ENCODE measurements around the gene COL5A1.

COL5A1 gene

GRCh38 chr9:134606951-134607731 is 34.5 kb upstream of the COL5A1 start:
- no peak for DNase-seq (ENCODE audit: low read depth in 2 of 2)

DNA sequence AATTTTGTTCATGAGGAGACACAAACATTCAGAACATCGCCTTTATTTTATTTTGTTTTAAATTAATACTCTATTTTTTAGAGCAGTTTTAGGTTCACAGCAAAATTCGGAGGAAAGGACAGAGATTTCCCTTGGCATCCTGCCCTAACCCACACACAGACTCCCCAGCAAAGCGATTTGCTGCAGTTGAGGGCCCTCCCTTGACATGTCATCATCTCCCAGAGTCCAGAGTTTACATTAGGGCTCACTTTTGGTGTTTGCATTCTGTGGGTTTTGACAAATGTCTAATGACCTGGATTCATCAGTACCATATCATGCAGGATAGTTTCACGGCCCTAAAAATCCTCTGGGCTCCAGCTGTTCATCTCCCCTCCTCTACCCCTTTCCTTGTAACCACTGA is 33.6 kb upstream of the COL5A1 start:
- no peak for DNase-seq (ENCODE audit: low read depth in 2 of 2)

DNA sequence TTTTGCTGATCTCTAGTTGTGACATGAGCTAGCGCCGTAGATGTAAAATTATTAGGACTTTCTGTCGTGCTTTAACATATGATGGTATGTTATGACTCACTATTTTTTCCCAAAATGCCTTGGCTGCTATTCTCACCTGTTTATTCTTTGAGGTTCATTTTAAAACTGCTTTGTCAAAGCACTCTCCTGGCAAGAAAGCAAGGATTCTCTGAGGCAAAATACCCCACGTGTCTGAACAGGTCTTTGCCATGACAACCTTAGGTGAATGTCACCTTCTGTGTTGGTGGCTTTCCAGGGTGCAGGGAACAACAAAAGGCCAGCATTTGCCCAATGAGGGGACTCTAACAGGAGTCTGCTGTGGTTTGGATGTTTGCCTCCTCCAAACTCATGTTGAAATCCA is 30.6 kb upstream of the COL5A1 start:
- DNase-seq (ENCODE audit: low read depth in 2 of 2): no peak

- DNase-seq (ENCODE audit: low read depth in 2 of 2): no peak
Measured at GRCh38 chr9:134612309-134612708, 29.3 kb upstream of the COL5A1 start.

GRCh38 chr9:134612715-134613114 is 28.9 kb upstream of the COL5A1 start:
- DNase-seq (ENCODE audit: low read depth in 2 of 2): no peak

- DNase-seq (ENCODE audit: low read depth in 2 of 2): no peak
Measured at GRCh38 chr9:134614256-134614655, 27.3 kb upstream of the COL5A1 start.

DNA sequence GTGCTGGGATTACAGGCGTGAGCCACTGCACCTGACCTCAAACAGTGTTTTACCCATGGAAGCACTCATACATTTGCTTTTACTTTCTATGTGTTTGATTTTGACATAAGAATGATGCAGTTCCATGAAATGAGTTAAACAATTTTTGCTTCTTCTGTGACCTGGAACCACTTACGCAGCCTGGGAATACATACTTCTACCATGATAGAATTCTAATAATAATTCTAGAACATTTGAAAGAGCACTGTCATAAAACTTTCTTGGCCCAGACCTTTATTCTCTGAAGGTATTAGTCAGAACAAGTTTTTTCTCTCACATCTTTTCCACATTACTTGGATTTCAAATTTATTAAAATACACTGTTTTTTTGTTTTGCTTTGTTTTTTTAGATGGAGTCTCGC is 25.3 kb upstream of the COL5A1 start:
- DNase-seq (ENCODE audit: low read depth in 2 of 2): no peak

DNA sequence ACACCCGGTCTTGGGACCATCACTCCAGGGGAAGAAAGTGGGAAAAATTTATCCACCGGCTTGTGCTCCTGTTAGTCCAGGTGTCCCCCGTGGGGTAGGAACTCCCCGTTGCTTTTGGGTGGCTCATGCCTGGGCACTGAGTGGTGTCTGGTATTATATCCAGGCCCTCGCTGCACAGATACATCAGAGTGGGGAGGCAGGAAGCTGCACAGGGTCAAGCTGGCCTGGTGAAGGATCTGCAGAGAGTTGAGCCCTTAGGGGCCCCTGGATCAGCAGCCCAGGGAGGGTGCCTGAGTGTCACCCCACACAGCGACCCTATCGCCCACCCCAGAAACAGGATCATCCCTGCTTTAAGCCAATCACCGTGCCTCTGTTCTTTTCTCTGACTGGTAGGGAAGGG is 24.4 kb upstream of the COL5A1 start:
- DNase-seq (ENCODE audit: low read depth in 2 of 2): no peak

DNA sequence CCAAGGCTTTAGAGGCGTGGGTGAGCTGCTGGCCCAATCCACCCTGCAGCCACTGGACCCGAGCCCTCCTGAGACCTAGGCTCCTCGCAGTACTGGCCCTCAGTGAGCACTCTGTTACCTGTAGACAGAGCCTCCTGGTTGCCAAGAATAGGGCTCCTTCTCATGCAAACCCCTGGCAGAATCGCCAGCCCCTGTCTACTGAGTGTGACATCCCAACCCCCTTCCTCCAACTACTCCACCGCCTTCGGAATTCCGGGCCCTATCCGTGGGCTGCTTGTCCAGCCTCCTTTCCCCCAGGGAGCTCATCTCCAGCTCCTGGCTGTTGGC is 23.8 kb upstream of the COL5A1 start:
- DNase-seq (ENCODE audit: low read depth in 2 of 2): no peak

GRCh38 chr9:134618163-134618832 is 23.3 kb upstream of the COL5A1 start:
- no peak for DNase-seq (ENCODE audit: low read depth in 2 of 2)

DNA sequence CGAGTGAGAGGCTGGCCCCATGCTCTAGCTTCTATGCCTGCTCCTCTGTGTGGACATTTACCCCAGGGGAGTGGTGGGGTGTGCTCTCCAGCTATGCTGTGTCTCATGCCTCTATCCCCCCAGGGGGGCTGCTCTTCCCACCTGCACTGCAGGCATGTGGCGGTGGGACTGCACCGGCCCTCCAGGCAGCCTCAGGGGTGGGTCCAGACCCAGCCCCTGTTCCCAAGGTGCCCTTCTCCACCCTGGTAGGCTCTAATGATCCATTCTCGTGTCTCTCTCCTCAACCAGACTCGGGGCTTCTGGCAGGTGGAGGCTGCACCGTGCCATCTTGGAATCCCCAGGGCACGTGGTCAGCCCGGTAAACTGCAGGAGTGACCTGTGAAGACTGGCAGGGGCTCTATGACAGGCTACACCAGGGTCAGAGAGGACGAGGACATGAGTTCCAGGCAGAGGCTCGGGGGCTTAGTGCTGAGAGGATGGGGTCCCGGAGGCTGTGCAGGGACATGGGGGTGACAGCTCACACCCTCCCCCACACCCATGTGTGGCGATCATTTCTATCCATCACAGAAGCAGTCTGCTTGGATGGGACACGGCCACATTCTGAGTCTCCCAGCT is 22.7 kb upstream of the COL5A1 start:
- no peak for DNase-seq (ENCODE audit: low read depth in 2 of 2)

DNA sequence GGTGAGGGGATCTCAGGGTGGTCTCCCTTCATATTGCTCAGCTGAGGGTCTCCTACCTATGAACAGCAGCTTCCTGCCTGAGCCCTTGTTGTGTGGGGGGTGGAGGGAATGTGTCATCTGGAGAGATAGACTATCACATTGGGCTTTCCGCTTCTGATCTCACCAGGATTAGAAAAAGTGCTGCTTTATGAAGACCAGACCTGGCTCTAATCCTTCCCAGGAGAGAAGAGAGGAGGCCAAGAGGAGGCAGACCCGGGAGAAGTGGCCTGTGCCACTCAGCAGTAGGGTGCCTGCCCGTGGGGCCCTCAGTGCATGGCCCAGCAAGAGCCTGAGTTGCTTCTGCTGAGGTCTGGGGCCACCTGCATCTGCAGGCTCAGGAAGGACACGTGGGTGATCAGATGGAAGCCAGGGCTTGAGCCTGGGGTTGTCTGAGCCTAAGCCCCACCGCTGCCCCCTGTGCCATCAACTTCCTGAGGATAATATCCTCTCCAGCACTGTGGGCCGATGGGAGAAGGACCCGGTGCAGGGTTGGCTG is 22.1 kb upstream of the COL5A1 start:
- no peak for DNase-seq (ENCODE audit: low read depth in 2 of 2)

DNA sequence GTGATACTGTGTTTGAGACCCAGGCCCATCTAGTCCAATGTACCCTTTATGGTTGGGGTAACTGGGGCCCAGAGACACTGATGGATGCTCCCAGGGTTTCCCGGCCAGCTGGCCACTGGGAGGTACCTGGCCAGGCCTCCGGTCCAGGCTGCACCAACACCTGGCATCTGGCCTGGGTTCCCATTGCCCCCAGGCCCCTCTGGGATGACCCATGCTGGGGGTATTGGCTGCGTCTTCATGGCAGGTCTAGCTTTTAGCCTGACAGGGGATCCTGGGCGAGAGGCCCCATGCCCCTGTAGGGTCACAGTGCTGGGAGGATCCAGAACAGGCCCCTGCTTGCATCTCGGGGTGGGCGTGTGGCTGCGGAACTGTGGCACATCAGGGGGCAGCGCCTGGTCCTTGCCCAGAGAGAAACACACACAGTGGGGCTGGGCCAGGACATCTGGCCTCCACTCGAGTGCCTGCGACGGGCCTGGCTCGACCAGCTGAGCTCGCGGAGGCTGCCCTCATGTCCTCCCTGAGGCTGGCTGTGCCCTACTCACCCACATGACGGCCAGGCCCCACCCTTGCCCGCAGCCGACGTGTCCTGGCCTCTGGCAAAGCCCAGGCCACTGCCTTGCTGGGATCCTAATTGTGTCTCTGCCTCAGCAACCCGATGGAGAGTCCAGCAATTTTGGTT is 21.5 kb upstream of the COL5A1 start:
- no peak for DNase-seq (ENCODE audit: low read depth in 2 of 2)

DNA sequence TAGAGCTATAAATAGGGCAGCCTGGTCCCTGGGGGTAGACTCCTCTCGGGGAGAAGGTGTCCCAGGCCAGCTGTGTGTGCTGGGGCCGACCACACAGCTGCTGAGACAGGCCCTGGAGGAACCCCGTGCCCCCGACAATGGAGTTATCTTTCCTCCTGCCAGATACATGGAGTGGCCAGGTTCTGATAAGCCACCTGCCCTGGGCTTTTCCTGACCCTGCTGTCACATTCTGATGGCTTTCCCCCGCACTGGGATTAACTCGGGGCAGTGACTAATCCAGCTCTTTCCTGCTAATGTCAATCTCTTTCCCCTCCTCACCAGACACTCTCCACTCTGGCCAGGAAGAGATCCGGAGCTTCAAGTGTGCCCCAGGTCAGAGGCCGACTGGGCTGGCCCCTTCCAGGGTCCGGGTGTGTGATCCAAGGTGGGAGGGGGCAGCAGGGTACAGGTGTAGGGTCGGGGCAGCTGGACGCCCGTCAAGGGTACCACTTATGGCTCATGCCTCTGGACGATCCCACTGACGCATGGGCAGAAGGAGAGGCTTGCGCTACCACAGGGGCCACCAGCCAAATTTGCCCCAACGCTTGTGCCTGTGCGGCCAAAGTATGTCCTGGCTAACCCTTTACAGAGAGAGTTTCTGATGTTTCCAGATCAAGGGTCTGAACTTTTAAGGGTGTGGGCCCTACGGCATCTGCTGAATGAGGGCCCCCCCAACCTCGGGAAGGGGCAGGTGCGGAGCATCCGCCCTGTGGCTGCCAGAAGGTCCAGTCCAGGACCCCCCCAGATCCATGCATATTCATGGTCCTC is 20.6 kb upstream of the COL5A1 start:
- DNase-seq (ENCODE audit: low read depth in 2 of 2): no peak

DNA sequence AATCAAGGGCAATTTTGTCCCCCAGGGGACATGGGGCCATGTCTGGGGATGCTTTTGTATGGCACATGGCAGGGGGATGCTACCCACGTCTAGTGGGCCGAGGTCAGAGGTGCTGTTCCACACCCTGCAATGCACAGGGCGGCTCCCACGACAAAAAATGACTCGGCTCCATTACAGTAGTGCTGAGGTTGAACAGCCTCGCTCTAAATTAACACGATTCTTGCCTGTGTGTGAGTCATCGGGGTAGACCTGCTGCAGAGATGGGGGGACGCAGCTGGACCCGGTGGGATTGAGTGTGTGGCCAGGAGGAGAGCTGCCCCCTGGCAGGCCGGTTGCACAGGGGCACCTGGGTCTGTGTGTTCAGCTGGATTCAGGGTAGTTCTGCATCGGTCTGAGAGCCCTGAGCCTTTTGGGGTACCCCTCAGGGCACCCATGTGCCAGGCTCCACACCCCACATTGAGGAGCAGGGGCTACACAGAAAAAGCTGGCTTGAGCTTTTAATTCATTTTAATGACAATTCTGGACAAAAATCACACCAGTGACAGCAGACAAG is 20.0 kb upstream of the COL5A1 start:
- no peak for DNase-seq (ENCODE audit: low read depth in 2 of 2)

GRCh38 chr9:134622896-134623257 is 18.7 kb upstream of the COL5A1 start:
- no peak for DNase-seq (ENCODE audit: low read depth in 2 of 2)

DNA sequence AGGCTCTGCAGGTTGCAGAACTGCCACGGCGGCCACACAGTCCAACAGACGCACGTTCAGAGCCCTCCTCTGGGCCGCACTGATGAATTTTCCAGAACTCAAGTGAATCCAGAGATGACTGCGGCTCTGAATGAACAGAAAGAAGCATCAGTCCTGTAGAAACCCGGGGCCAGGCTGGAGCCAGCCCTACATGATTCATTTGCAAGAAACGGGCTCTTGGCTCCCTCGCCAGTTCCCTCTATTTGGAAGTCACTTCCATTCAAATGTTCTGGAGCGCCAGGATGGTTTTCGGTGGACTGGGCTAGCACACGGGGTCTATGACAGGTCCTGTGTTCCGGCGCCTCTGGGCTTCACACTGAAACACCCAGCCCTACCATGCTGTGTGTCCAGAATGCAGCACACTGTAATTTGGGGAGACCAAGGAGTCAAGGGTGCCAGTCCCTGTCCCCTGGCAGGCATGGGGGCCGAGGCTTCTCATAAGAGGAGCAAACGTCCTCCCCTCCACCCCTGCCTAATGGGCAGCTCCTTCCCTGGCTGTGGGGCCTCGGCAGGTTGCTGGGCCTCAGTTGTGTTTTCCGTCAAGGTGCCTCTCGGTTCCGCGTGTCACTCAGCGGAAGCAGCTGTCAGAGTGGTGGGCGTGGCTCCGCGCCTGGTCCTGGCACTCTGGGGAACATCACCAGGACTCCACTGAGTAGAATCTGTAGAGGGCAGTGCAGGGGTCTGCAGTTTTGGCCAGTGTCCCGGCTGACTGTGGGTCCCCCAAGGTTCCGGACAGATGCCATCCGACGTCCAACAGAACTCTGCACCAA is 18.1 kb upstream of the COL5A1 start:
- no peak for DNase-seq (ENCODE audit: low read depth in 2 of 2)

DNA sequence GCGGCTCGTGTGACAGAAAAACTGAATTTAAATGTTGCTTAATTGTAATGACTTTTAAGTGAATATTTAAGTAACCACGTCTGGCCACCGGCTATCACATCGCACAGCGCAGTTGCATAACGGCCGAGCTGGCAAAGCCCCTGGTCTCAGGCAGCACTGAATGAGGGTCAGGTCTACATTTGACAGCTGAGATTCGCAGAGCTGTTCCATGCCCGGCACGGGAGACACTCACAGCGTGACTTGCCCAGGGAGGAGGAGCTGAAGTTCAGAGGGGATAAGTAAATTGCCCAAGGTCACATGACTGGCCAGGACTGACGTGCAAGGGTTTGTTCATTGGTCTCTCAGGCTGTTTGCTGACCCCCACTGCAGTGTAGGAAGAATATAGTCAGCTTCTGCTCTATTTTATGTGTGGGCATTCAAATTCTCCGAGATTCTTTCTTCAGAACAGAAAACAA is 17.4 kb upstream of the COL5A1 start:
- DNase-seq (ENCODE audit: low read depth in 2 of 2): no peak

DNA sequence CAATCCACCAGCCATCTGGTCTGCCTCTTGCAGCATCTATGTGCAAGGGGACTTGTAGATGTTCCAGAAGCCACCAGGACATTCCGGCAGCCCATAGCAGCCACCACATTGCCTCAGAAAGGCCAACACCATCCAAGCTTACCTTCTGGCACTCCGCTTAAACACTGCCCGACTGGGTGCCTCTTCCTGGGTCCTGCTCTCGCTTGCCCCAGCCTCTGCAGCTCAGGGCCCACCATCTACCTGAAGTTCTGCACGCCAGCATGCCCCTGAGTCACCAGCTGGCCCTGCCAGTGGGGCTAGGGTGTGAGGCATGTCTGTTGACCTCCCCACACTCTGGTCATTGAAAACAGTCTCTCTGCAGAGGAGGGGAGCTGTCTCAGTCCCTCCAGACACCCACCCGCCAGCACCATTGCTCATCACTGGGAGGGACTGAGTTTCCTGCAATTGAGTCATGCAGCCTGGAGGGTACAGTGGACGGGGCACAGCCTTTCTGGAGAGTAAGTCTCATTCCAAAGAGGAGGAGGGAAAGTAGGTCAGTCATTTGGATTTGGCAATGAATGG is 16.9 kb upstream of the COL5A1 start:
- no peak for DNase-seq (ENCODE audit: low read depth in 2 of 2)
